HepG2 (cell line): ENCODE results near the gene ECM1.

Source experiments
- CTCF ChIP-seq: sonication (generic); formaldehyde crosslinking; IDR thresholded peaks from 2 replicates; pipeline ENCODE4 v1.5.0; 2020; ENCODE audit warnings: mild to moderate bottlenecking, missing genetic modification reagents, moderate library complexity
- MAFF ChIP-seq: IDR thresholded peaks from 2 replicates; pipeline ENCODE4 v1.6.1; 2011; ENCODE audit warnings: low read depth, low read length, improper control_type of control experiment
- NKX3-1 ChIP-seq: sonication (generic); formaldehyde crosslinking; IDR thresholded peaks from 2 replicates; pipeline ENCODE4 v1.5.0; 2020; ENCODE audit warnings: missing genetic modification reagents
- WIZ ChIP-seq: sonication (generic); formaldehyde crosslinking; IDR thresholded peaks from 2 replicates; pipeline ENCODE4 v1.5.1; 2020; ENCODE audit warnings: mild to moderate bottlenecking, missing genetic modification reagents

GRCh38 chr1:150532860-150533259 lies 25.0 kb downstream of the ECM1 start:
- no peak for TF ChIP-seq CTCF
- no peak for TF ChIP-seq NKX3-1 (CRISPR knock-in tag)
- no peak for TF ChIP-seq WIZ (CRISPR knock-in tag)
- TF ChIP-seq MAFF: no peak
